Peyer's patch (tissue), 4 donors: ENCODE data around the gene TRAPPC5. TPM values are rescaled to one million over a fixed set of nuclear protein-coding genes. Genes with fewer than 3 reads are reported as not detected.

Experiments used
- DNase-seq, 3 donors: peaks; one replicate each; pipeline ENCODE4 v3.0.0-alpha.2; 2017 to 2019
- H3K27ac ChIP-seq, 4 donors: fragments of 200-600 bp; sonication (generic); one replicate each; pipeline ENCODE4 v1.5.1; 2016 to 2019
- H3K27me3 ChIP-seq, 2 donors: fragments of 200-600 bp; sonication (generic); one replicate each; pipeline ENCODE4 v1.5.1; 2019
- H3K36me3 ChIP-seq, 3 donors: fragments of 200-600 bp; sonication (generic); one replicate each; pipeline ENCODE4 v1.5.1; 2016 to 2019
- H3K4me1 ChIP-seq, 4 donors: fragments of 200-600 bp; sonication (generic); one replicate each; pipeline ENCODE4 v1.5.1; 2016 to 2019
- H3K4me3 ChIP-seq, 4 donors: fragments of 200-600 bp; sonication (generic); 1 replicate in 3 of 4; 2 replicates in 1 of 4; pipeline ENCODE4 v1.5.1; 2016 to 2019; ENCODE audit warnings: mild to moderate bottlenecking in 1 of 4
- H3K9me3 ChIP-seq, 4 donors: fragments of 200-600 bp; sonication (generic); one replicate each; pipeline ENCODE4 v1.5.1; 2016 to 2019; ENCODE audit warnings: mild to moderate bottlenecking in 1 of 4
- POLR2A ChIP-seq, 2 donors: fragments of 450-650 bp; IDR thresholded peaks; one replicate each; pipeline ENCODE4 v1.5.1; 2017; ENCODE audit warnings: antibody characterized with exemption in 2 of 2, mild to moderate bottlenecking in 2 of 2, moderate library complexity in 2 of 2
- total RNA-seq, 4 donors: library from RNA; depleted of rRNA; stranded (reverse); fragments of >200 nt; gene quantifications; one replicate each; pipeline ENCODE4 v1.1.0, GENCODE V29; 2016
- TF ChIP-seq, protein P1 (sequence below), 6 experiments: fragments of 450-650 bp in 4 of 6; fragments of 200-600 bp in 2 of 6; sonication (generic) in 1 of 6; IDR thresholded peaks; one replicate each; pipeline ENCODE4 v1.5.1; 2017 to 2019; ENCODE audit warnings: antibody characterized with exemption in 6 of 6, mild to moderate bottlenecking in 3 of 6, moderate library complexity in 1 of 6

Gene TRAPPC5
- total RNA-seq, 4 donors from 2014 or later, result 18.2 to 55.8 (median 54.0) TPM

DNA sequence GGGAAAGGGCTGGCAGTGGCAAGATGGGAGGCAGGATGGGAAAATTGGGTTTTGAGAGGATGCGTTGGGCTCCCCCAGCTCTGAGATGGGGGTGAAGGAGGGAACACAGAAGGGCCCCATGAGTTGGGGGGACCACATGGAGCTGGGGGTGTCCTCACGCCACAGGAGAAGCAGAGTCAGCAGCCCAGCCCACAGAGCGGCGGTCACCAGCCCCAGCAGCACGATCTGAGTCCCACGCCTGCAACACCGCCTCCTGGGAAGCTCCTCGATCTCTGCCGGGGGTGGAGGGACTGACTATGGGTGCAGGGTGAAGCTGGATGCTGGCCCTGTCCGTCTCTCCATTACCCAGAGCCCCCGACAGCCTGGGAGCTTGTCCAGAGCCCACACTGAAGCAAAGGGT lies 17.9 kb downstream of the TRAPPC5 start:
- no peak overlapping the region for H3K4me3 ChIP-seq
- peaks cover 0 to 15% (median 0%) of the 10 kb centered on the region in 4 donors for H3K4me1 ChIP-seq
- H3K27me3 ChIP-seq, result no peaks in the 10 kb centered on the region
- no peaks in the 10 kb centered on the region for H3K9me3 ChIP-seq
- peak overlapping the region in 1 of 4 donors; percentile 52 for H3K27ac ChIP-seq
- no peak for DNase-seq
- TF ChIP-seq, protein P1, sequence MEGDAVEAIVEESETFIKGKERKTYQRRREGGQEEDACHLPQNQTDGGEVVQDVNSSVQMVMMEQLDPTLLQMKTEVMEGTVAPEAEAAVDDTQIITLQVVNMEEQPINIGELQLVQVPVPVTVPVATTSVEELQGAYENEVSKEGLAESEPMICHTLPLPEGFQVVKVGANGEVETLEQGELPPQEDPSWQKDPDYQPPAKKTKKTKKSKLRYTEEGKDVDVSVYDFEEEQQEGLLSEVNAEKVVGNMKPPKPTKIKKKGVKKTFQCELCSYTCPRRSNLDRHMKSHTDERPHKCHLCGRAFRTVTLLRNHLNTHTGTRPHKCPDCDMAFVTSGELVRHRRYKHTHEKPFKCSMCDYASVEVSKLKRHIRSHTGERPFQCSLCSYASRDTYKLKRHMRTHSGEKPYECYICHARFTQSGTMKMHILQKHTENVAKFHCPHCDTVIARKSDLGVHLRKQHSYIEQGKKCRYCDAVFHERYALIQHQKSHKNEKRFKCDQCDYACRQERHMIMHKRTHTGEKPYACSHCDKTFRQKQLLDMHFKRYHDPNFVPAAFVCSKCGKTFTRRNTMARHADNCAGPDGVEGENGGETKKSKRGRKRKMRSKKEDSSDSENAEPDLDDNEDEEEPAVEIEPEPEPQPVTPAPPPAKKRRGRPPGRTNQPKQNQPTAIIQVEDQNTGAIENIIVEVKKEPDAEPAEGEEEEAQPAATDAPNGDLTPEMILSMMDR (IDR thresholded peaks at IDR 0.05), result no peak
- no peak for TF ChIP-seq POLR2A (IDR thresholded peaks at IDR 0.05)
- no peaks in the 10 kb centered on the region for H3K36me3 ChIP-seq

DNA sequence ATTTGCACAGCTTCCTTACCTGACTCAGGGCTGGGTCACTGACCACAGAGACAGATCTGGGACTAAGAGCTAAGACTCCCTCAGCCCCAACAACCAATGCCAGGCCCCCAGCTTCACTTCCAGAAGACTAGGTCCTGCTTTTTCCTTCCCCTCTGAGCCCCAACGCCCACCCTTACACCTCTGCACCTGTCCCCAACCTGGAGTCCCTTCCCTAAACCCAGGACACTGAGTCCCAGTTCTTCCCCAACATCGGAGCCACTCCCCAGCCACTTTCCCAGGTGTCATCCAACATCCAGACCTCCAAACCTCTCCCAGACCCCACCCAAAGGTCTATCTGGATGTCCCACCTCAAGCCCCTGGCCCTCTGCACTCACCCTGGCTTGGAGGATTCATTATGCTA lies 18.4 kb downstream of the TRAPPC5 start:
- Histone ChIP-seq H3K4me3 (no peak overlapping the region), H3K4me1 (peaks cover 0 to 19% (median 0%) of the 10 kb centered on the region in 4 donors), H3K36me3 (no peaks in the 10 kb centered on the region), H3K9me3 (no peaks in the 10 kb centered on the region), H3K27ac (peak overlapping the region in 1 of 4 donors; percentile 52), H3K27me3 (no peaks in the 10 kb centered on the region)
- TF ChIP-seq, protein P1 (IDR thresholded peaks at IDR 0.05), result no peak
- no peak for TF ChIP-seq POLR2A (IDR thresholded peaks at IDR 0.05)
- no peak for DNase-seq

DNA sequence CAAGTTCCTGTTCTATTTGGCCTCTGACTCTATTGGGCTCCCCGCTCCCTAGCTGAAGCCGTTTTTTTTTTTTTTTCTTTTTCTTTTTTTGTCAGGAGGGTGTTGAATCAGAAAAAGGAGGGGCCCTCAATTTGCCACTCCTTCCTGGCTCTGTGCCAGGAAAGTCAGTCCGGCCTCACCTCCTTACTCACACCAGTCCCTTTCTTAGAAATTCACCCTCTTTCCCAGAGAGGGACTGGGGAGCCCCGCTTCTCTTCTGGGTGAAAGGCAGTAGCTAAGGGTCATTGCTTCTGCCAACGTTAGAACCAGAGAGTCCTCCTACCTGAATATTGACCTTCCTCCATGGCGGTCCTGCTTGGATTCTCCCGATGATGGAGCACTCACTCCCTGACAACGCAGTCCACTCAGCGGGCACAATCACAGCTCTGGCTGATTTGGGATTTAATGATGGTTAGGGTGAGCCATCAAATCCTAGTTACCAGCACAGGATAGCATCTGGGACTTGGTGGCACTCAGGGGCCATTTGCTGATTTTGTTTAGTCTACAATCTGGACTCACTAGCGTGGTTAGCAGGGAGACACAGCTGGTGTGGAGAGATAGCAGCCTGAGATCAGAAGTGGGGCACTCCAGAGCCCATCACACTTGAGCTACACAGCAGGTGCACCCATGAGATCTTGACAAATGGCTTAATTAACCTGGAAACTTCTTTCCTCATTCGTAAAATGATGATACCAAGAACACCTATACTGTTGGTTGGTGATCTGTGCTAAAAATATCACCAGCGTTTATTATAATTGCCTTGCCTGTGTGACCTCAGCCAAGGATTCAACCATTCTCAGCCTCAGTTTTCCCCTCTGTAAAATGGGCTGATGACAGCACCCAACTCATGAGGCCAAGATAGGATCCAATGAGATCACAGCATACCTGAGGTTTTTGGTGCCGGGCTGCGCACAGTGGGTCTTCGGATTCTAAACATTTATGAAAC lies 19.1 kb downstream of the TRAPPC5 start:
- no peak for TF ChIP-seq POLR2A (IDR thresholded peaks at IDR 0.05)
- TF ChIP-seq, protein P1 (IDR thresholded peaks at IDR 0.05), result no peak
- Histone ChIP-seq H3K36me3 (no peaks in the 10 kb centered on the region), H3K27me3 (no peaks in the 10 kb centered on the region), H3K9me3 (no peaks in the 10 kb centered on the region), H3K4me1 (peaks cover 0 to 19% (median 0%) of the 10 kb centered on the region in 4 donors), H3K27ac (peak overlapping the region in 1 of 4 donors; percentile 52), H3K4me3 (no peak overlapping the region)
- no peak for DNase-seq

DNA sequence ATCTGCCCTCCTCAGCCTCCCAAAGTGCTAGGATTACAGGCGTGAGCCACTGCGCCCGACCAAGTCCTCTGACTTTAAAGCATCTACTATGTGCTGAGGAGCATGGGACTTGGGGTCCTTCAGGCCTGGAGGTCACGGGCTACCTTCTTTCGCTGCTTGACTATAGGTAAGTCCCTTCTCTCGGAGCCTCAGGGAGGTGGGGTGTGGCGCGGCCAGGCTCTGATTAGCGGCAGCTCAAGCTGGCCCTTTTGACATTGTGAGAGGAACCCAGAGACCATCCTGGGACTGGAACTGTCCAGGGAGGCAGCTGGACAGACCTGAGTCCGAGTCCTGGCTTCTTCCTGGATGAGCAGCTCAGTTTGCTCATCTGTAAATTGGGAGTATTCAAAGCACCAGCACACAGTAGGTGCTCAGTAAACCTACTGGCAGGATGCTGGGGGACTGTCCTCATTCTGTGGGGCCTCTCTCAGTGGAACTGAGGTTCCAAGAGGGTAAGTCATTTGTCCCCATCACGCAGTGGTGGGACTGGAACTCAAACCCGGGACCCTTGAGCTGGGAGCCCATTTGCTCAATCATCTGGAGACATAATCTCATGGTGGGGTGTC lies 20.5 kb downstream of the TRAPPC5 start:
- TF ChIP-seq, protein P1 (IDR thresholded peaks at IDR 0.05), result no peak
- TF ChIP-seq POLR2A (IDR thresholded peaks at IDR 0.05), result no peak
- Histone ChIP-seq H3K27ac (peak overlapping the region in 1 of 4 donors; percentile 77), H3K4me1 (peaks cover 0 to 25% (median 2%) of the 10 kb centered on the region in 4 donors), H3K4me3 (no peak overlapping the region), H3K9me3 (no peaks in the 10 kb centered on the region), H3K36me3 (no peaks in the 10 kb centered on the region), H3K27me3 (no peaks in the 10 kb centered on the region)
- no peak for DNase-seq

DNA sequence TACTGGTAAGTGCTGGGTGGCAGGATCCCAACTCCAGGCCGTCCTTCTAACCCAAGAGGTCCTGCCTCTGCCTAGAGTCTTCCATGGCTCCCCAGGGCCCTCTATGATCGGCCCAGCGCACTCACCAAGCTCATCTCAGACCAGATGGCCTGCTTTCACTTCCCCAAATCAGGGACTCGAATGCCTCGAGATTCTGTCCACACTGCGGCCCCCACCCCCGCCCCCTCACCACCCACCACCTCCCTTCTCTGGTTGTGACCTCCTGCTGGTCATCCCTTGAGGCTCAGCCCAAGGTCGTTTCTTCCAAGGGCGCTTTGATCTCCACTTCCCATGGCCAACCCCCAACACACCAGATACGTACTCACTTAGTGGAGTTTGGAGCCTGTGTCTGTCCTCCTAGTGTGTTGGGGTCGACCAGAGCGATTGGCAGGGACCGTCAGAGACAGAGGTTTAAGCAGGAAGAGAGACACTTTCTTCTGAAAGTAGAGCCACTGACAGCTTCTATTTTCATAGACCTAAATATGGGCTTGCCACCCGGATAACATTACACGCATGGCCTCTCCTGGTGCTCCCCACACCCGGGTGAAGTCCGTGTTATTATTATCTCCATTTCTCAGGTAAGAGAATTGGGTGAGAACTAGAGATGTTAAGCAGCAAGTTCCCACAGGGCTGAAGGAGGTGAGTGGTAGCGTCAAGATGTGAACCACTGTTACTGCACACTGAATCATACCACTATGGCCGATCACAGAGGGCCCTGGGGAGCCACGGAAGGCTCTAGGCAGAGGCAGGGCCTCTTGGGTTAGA lies 21.2 kb downstream of the TRAPPC5 start, which contains the start of gene FCER2:
Gene FCER2 (minus strand): TSS at position 478 of the 804 bp plus-strand sequence. CDS start 2,371 bp downstream, outside the sequence.
- Histone ChIP-seq H3K9me3 (no peaks in the 10 kb centered on the region), H3K27ac (peak within 1 kb of the TSS in 2 of 4 donors; percentile 56 to 77), H3K36me3 (no peaks in the 10 kb centered on the region), H3K4me3 (peak within 1 kb of the TSS in 1 of 4 donors; percentile 15), H3K27me3 (no peaks in the 10 kb centered on the region), H3K4me1 (peaks cover 0 to 32% (median 3%) of the 10 kb centered on the region in 4 donors)
- no peak for TF ChIP-seq POLR2A (IDR thresholded peaks at IDR 0.05)
- TF ChIP-seq, protein P1 (IDR thresholded peaks at IDR 0.05), result no peak
- peak in 2 of 3 donors; percentile 72 to 80 for DNase-seq
